Middle frontal gyrus (tissue), 1 donor: ENCODE measurements around the gene SLC37A1.

Experiments
- DNase-seq: peaks from one replicate; pipeline ENCODE4 v3.0.0-alpha.2; 2015; ENCODE audit warnings: low spot score; ENCODE audit errors: extremely low spot score

SLC37A1 gene

DNA sequence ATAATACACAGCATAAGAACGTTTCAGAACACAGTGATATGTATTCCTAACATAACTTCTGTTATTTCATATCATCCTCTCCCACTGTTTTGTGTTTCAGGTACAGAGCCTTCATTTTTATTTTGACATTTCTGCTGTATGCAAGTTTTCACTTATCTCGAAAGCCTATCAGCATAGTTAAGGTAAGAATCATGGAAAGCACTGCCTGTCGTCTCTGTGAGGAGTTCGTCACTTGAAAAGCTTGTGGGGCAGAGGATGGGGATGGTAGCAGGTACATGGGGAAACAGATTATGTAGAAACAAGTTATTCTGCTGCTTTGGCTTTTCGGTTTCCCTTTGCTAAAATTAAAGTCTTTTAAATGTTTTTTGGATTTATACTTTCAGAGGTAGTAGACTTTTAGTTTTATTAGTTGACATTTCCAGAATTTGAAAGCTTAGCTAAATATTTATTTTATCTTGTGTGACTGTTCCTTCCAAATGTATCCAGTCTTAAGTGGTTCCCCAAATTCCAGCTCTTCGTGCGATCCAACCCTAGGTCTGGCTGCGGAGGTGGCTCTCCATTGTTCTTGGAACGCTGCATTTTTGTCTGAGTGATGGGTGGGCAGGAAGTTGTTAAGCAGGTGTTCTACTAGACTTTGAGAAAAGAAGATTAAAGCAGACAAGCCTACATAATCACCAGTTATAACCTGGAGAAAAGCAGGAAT, 12.2 kb downstream of the SLC37A1 start:
- DNase-seq = no peak

DNA sequence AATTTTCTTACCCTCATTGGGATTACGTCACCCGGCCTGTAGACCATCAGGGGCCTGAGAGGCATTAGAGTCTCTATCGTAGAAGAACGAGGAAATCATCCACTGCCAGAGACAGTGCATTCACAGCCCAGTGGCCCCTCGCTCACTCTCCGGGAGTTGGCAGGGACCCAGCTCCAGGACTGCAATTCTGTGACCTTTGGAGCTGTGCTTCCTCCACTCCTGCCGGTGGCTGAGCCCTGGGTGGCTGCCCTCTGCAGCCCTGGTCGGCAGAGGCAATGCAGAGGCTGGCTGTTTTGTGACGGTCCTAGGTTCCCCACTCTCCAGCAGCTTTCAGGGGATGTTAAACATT, 12.7 kb downstream of the SLC37A1 start:
- no peak for DNase-seq

DNA sequence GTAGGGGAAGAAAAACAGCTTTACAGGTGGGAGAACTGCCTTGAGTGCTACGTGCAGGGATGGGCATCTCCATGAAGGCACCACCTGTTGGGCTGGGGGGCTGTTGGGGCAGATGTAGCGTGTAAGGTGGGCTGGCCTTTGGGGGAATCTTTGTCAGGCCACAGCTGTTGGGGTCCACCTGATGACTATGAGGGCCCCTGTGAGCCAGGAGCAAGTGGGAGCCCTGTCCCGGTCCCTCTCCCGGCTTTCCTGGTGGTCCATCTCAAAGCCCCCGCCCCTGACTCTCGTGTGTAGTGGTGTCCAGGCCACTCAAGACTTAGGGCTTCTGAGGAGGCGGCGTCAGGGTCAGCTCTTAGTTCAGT, 13.5 kb downstream of the SLC37A1 start:
- no peak for DNase-seq

DNA sequence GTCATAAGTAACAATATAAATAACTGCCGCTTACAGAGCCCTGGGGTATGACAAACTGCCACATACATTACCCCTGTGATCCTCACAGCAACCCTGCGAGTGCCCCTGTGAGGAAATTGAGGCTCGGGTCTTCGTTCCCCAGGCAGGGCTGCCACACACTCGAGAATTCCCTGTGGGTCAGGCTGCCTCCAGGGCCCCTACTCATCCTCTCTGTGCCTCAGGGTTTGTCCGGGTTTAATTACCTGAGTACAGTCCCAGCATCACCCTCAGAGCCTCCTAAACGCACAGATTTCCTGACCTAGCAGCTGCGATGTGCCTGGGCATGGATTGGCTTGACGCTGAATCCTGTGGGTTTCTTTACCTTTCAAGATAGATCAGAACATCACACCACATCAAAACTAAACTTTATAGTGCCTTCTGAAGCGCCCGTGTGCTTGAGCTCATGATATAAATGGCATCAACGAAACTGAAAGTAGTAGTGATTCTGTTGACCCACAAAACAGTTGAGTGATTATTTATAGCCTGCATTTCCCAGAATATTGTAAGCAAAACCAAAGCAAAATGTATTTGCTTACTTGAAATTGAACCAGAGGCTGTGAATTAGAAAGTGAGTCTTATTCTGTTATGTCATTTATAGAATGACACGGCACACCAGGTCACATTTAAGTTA, 14.0 kb downstream of the SLC37A1 start:
- no peak for DNase-seq

DNA sequence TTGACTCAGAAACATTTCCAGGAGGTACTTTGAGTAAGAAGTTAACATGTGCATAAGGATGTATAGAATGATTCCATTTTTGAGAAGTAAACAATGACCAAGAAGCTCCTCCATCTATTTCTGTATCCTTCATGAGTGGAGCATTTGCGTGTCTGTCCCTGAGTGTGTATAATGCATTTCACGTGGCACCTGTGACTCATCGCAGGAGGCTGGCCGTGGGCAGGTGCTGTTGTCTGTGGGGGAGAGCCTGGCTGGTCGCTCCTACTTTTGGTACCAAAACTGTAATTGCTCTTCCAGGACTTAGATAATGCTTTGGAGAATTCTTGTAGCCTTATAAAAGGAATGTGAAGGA, 16.5 kb downstream of the SLC37A1 start:
- peak; percentile 66 for DNase-seq

DNA sequence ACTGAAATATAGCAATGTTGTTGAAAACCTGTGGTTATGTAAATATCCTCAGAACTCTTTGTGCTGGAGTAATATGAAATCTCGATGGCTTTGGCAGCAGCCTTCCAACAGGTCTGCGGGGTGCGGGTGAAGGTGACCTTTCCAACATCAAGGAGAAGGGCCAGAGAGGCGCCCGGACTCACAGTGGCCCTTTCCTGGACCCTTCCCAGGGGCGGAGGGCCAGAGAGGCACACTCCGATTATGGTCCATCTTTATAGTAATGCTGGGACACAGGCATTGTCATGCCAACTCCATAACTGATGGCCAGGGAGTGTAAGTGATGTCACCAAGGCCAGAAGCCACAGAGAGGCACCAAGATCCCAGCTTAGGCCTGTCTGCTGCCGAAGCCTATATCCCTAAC, 18.1 kb downstream of the SLC37A1 start:
- no peak for DNase-seq

DNA sequence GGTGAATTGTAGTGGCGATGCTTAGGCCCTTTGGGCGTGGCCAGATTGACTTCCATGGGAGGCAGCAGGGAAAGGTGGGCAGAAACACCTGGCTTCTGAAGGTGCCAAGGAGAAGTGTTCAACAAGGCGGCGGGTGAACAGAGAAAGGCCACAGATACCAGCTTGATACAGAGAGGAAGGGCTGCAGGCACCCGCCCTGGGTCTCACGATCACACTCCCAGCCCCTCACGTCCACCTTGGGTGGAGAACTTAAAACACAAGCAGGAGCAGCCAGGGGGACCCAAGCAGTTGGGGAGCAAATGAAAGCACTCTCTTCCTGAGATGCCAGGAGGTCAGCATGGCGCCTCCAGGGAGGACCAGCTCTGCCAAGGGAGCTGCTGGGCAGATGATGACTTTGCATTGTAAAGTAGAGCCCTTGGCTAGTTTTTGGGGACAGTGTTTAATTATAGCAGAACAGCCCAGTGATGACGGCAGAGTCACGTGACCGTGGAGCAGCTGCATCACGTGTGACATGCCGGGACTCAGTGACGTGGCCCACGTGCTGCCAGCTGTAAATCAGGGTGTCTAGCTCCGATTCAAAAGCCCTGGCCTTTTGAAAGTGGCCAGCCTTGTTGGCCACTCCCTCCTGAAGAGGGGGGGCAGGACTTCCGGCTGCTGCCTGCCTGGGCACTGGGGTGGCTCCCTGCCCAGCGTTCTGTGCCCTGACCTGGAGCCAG, 19.0 kb downstream of the SLC37A1 start:
- peak; percentile 11 for DNase-seq

DNA sequence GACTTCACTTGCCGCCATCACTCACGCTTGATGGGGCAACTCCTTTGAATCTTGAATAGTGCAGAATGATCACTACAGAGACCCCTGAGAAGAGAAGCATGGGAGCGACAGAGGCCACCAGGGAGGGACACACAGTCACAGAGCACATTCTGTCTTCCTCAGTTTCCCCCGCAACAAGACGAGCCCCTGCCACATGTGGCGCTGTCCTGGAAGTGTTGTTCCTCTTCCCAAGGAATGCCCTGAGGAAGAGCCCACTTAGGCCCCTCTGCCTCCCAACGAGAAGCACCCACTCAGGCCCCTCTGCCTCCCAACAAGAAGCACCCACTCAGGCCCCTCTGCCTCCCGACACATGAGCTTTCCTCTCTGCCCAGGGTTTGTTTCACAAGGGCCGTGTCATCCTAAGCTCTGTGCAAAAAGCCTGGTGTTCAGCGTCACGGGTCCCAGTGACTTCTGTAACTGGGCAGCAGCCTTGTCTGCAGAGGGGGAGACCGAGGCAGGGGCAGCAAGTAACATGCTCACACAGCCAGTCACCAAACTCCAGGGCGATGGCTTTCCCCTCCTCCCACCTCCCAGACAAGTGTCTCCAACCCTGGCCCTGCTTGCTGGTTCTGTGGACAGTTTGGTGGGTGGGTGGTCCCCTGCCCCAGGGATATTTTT, 19.8 kb downstream of the SLC37A1 start:
- DNase-seq = no peak

DNA sequence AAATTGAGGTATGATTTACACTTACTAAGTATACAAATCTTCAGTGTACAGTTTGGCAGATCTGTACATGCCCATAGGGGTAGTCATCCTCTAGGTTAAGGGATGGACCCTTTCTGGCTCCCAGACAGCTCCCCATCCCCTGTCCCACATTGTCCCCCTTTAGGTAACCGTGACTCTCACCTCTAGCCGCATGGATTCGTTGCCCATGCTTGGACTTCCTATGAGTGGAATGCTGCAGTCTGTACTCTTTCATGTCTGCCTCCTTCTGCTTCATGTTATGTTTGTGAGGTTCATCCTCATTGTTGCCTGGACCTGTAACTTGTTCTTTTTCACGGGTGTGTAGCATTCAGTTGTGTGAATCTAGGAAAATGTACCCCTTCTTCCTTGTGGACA, 20.3 kb downstream of the SLC37A1 start:
- DNase-seq = no peak

DNA sequence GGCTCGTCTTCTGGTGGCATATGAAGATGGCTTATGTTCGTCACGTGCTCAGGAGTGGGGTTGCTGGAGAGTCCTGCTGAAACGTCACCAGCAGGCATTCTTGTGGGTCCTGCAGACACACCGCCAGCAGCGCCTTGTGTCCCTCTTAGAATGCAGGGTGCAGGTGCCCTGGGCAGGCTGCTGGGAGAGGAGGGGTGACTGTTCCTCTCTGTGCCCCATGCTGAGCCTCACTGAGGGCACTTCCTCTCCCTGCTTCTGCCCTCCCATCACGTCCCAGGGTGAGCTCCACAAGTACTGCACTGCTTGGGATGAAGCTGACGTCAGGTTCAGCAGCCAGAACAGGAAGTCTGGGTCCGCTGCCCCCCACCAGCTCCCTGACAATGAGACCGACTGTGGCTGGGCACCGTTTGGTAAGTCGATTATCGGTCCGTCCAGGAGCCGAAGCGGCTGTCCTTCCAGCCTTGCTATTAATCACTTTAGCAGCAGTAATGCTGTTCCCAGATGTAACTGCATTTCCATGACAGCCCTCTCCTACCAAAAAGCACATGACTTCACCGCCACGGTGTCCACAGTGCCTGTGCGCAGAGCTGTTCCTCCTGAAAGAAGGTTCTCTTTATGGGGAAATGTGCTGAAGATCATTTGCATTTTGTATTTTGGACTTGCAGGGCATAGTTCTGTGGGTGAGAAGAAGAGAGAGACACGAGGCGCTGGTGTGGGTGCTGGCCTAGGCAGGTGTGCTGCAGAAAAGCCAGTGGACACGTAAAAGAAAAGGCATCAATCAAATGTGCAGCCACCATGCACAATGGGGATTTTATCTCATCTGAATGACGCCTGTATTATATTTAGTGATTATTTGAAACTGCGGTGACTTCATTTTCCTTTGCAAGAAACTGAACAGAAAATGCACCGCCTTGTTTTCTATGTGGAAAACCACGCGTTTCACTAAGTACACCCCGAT, 21.0 kb downstream of the SLC37A1 start:
- no peak for DNase-seq

DNA sequence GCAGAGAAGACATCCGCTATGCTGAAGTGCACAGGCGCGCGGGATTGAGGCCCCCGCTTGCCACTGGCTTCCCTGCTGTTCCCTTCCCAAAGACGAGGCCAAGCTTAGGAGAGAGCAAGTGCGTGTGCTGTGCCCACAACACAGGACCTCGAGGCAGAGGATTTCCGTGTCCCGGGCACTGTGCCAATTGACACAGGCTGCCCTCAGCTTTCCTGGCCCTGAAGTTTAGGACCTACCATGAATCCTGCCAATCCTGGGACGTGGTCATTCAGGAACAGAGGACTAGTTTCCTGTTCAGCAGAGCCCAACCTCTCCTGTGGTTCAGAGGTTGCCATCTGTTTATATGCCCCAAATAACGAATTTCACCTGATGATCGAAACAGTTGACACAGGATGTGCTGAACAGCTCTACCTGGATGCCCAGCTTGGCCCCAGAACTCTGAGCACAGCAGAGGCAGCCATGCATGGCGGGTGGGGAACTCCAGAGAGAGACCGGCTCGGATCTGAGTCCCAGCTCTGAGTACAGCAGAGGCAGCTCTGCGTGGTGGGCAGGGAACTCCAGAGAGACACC, 22.0 kb downstream of the SLC37A1 start:
- DNase-seq = no peak

DNA sequence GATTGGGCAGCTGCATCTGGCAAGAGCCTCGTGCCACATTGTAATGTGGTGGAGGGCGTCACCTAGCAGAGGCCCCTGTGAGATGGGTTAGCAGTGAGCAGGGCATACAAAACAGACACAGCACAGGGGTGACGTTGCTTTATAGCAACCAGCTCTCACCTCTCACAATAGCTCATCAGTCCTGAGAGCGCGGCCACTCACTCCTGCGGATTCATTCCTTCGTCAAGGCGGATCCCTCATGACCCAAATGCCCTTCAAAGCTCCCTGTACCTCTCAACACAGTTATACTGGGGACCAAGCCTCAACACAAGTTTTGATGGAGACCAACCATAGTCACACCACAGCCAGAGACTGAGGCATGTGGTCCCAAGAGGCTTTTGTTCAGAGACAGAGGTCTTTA, 22.9 kb downstream of the SLC37A1 start:
- DNase-seq = no peak

DNA sequence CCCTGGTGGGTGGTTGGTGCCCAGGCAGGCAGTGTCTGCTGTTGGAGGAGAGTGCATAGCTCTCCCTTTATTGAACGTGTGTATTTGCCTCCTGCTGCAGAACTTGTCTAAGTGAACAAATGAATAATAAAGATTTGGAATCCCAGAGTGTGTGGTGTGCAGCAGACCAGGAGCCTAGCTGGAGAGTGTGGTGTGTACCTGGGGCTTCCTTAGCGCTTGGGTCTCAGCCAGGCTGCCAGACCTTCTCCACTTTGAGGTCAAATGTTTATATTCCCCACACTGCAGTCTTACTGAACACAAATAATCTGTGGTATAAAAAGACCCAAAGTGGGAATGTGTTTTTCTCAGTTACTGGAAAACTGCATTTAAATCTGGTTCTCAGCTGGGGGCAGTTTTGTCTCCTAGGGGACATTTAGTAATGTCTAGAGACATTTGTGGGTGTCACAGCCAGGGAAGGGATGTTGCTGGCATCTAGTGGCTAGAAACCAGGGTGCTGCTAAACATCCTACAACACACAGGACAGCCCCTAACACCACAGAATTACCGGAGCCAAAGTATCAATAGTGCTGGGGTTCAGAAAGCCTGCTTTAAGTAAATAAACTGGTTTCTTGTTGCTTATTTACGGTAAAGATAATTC, 23.6 kb downstream of the SLC37A1 start:
- DNase-seq = no peak

DNA sequence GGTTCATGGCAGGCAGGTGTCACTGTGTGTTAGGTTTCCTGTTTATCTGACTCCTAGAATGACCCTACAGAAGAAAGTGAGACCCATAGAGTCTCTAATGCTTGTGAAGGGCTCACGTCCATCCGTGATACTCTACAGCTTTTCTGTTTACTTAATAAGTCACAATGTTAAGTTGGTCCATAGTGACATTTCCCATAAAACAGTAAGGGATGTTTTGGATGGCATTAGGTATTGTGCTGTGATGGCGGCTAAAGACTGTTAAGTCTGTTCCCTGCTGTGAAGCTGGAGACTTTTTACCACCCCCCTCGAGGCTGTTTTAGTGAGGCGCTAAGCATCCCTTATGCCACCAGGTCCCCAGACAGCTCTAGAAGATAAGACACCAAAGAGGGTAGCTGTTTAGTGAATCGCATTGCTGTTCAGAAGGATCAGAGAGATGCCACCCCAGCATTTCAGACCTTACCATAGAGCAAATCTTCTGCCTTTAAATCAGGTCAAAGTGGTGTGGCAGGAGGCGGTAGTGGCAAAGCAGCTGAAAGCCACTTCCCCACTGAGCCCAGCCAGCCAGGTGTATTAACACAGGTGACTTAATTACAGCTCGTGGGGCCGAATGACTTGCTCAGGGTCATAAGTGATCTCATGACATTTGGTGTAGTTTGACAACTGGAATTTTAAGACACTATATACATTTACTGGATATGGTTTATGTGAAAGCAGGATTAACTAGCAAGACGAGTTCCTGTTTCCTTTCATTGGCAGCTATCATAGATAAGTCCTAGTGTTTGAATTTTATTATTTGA, 25.0 kb downstream of the SLC37A1 start:
- DNase-seq = no peak

DNA sequence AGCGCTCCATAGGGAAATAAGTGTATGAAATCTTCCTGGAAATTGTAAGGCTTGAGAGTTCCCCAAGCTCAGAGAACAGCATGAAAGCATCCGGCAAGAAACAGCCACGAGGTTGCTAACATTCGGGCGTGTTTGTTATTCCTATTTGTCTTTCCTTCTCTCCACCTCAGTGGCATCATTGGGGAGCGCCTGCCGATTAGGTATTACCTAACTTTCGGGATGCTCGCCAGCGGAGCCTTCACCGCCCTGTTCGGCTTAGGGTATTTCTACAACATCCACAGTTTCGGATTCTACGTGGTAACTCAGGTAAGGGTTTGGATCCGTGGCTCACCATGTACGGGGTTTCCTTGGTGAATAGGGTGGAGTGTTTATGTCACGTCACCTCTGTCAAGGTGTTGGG, 25.7 kb downstream of the SLC37A1 start:
- no peak for DNase-seq

DNA sequence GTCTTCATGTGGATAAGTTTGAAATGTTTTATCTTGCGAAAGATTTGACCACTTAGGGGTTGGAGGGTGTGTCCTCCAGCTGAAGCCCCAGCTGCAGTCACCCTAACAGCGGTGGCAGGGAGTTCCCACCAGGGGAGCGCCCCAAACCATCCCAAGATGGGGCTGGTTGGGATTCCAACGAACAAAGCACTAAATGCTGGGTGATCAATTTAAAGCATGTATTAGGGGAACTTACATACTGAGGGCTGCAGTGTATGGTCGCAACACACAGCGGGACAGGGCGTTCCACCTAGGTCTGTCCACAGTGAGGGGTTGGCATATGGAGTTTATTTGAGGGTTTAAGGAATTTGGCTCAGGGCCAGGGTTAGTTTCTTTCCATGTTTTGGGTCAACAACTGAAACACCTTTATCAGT, 26.3 kb downstream of the SLC37A1 start:
- no peak for DNase-seq

DNA sequence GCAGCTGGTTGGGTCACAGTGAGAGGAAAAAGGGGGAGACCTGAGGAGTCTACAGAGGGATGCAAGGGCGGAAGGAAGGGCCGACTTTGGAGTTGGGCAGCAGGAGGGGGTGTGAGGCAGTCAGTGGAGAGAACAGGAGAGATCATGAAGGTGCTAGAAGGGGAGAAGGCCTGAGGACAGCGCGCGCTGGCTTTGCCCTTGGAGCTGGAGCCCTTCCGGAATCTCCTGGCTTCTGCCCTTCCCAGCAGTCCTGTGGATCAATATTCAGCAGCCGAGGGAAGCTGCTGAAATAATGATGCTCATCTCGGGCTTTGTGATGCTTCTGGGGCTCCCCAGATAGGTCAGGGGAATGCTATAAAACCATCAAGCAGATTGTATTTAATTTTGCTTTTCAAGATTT, 26.7 kb downstream of the SLC37A1 start:
- DNase-seq = no peak

DNA sequence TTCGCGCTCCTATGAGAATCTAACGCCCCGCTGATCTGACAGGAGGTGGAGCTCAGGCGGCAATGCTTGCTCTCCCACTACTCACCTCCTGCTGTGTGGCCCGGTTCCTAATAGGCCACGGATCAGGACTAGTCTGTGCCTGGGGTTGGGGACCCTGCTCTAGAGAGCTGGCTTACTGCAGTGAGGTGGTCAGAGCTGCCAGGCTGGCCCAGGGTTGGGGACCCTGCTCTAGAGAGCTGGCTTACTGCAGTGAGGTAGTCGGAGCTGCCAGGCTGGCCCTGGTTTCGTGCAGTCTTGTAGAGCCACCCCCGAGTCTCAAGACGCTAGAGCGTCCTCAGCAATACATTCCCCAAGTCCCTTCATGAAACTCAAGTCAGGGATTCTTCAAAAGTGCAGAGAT, 27.5 kb downstream of the SLC37A1 start:
- no peak for DNase-seq

DNA sequence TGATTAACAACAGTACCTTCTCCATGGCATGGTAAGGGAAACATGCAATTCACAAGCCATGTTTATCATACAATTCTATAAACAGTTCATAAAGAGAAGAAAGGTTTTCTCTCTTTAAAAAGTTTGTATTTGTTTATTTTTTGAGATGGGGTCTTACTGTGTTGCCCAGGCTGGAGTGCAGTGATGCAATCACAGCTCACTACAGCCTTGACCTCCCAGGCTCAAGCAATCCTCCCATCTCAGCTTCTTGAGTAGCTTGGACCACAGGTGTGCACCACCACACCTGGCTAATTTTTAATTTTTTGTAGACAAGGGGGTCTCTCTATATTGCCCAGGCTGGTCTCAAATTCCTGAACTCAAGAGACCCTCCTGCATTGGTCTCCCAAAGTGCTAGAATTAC, 28.0 kb downstream of the SLC37A1 start:
- DNase-seq = no peak

DNA sequence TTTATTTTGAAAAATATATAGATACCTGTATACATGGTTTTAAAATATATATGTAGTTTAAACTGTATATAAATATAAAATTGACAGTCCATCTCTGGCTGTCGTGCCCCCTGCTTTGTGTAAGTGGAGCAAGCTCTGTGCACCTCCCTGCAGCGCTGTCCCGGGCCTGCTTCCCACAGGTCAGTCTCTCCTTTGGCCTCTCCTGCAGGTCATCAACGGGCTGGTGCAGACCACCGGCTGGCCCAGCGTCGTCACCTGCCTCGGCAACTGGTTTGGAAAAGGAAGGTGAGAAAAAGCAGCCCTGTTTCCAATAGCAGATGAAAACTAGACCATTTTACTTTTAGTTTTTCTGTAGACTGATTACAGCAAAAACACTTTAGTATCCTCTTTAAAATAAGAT, 28.5 kb downstream of the SLC37A1 start:
- DNase-seq = no peak
